Activated T-helper 9 cell treated with anti-CD3 and anti-CD28 coated beads, Interleukin-2, amount 50 U/mL, for 16 hours (primary cell): Measurements from ENCODE around the gene ADARB1.

Experiments used
- DNase-seq: peaks from one replicate; pipeline ENCODE4 v3.0.0-alpha.2; 2020; ENCODE audit warnings: low read depth

Gene ADARB1

DNA sequence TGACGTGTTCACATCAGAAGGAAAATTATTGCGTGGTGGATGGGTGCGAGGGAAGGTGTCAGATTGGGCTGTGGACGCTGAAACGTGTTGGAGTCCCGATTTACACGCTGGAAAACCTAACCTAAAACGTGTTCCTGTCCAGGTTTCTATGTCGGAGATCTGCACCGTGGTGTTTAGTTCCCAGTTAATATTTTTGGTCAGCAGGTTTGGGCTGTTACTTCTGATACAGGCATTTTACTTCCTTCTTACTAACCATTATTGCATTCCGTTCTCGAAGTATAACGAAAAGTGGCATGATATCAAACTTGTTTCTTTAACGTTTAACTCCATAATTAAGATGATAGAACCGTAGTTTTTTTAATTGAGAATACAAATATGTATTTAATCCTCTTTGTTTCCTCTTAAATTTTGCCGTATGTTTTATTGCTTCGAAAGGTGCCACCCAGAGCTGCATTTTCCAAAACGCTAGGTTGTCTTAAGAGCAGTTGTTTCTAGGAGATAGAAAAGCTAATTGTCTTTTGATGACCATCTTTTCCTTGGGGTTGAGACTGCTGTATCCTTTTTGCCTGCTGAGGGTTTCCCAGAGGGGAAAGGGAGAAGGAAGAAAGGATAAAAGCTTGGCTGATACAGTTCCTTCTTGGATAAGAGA lies 1.3 kb downstream of the ADARB1 start:
- no peak for DNase-seq

DNA sequence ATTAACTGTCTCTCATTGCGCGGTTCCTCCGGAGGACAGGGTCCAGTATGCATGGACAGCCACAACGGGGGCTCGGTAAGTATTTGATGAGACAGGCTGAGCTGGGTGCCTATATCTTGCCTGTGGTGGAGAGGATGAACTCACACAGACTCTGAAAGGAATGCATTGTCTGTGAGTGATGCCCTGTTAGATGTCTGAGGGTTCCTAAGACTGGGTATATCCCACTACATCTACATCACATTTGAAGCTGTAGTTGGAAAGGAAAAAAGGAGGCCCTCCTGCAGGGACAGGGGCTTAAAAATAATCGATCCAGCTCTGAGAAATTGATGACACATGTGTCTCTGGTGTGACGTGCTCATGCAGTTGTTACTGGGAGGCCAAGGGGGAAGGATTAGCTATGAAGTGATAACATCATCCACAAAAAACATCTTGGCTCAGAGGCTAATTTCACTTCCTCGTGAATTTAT lies 1.9 kb downstream of the ADARB1 start:
- DNase-seq = no peak

GRCh38 chr21:45078371-45078770 lies 4.0 kb downstream of the ADARB1 start:
- no peak for DNase-seq

DNA sequence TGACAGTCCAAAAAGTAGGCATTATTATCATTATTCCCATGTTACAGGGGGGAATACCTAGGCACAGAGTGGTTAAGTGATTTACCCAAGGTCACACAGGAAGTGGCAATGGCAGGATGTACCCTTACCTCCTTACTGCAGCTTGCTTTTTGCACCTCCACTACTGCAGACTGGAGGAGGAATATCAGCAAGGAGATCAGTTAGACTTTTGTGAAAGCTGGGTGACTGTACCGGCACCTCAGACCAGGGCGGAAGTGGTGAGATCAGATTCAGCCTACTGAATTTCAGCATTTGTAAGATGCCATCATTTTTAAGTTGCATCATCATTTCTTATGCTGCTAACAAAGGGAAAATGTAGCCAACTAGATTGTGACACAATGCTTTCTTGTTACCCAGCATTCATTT lies 4.5 kb downstream of the ADARB1 start:
- peak; percentile 61 for DNase-seq

DNA sequence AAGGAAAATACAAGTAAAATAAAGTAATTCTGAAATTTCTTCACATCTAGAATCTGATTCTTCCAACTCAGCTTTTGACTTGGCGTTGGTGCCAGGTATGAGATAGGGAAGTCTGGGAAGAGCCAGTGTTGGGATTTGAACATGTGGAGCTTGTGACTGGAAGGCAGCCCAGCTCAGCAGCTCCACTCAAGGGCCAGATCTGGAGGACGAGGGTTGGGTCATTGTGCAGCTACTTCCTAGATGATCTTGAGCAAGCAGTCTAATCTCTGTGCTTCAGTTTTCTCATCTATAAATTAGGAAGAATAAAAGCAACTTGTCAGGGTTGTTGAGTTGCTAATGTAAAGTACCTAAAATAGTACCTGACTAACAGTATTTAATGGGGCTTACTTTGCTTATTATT lies 5.0 kb downstream of the ADARB1 start:
- DNase-seq = no peak

DNA sequence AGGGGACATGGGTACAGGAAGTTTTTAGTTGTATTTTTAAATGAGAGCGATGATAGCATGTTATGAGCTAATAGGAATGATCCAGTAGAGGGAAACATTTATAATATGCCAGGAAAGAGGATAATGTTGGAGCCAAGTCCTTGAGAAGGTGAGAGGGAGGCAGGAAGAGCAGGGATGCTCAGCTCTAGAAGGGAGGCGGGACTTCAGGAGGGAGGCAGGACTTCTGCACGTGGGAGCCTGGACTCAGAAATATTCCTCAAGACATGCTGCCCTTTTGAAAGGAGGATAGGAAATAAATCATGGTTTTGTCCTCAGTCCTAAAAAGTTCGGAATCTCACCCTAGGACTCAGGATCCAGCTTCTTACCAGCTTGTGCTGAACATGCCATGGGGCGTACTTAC lies 5.9 kb downstream of the ADARB1 start:
- DNase-seq = no peak

DNA sequence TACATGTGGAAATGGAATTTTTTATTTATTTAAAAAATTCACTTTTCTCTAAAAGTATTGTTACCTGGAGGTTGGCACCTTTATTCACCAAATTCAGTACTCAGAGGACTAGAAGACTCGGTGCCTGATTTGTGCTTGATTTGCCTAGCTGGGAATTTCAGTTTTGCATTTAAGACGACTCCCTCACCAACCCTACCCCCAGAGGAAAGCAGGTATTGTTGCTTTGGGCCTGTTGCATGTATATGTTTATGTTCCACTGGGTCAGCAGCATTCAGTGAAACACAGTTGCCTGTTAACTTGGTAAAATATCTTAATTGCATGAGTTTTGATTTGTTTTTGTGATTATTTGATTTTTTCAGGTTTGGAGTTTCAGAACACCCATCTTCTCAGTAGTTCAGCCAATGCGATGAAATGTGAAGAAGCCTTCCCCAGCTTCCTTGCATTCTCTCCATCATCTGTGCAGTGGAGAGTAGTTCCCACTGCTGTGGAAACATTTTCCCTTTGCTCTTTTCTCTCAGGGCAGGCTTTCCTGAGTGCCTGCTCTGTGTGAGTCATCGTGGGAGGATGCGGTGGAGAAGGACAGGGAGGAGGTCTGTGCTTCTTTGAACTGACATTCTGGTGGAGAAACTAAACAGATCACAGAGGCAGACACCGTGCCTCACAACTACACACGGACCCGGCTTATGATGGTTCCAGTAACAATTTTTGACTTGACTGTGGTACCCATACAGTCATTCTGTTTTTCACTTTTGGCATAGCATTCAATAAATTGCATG lies 6.4 kb downstream of the ADARB1 start:
- DNase-seq = peak; percentile 19

GRCh38 chr21:45081636-45082035 lies 7.3 kb downstream of the ADARB1 start:
- DNase-seq = no peak

DNA sequence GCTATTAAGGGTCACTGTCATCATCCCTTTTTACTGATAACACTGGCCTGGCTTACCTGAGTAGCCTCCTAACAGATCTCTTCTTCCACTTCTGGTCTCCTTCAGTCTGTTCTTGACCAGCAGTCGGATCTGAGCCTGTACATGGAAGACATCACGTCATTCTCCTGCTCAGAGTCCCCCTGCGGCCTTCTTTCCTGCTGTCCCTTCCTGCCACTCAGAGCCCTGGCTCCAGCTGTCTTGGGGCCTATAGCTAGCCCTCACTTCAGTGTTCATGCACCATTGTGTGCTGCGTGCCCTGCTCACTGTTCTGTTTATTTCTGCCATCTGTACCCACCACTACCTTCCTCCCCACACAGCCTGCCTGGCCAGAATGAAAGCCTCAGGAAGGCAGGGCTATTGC lies 8.4 kb downstream of the ADARB1 start:
- no peak for DNase-seq

GRCh38 chr21:45084121-45084520 lies 9.7 kb downstream of the ADARB1 start:
- no peak for DNase-seq

- no peak for DNase-seq
Measured at GRCh38 chr21:45084881-45085536, 10.6 kb downstream of the ADARB1 start.

DNA sequence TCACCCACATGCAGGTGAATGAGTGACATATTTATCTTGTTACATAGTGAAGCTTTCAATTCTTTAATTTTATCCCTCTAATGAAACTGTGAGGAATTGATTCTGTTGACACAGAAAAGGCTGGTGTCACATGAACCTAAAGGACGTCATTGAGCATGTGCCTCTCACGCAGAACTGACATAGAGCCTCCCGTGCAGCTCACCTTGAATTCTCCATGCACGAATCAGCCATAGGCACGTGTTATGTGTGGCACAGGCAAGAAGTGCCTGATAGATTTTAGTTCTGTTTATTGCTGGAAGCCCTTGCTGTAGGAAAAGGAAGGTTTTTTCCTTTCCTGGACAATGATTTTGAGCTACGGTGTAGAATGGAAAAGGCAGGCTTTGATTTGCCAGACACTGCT lies 11.3 kb downstream of the ADARB1 start:
- no peak for DNase-seq

DNA sequence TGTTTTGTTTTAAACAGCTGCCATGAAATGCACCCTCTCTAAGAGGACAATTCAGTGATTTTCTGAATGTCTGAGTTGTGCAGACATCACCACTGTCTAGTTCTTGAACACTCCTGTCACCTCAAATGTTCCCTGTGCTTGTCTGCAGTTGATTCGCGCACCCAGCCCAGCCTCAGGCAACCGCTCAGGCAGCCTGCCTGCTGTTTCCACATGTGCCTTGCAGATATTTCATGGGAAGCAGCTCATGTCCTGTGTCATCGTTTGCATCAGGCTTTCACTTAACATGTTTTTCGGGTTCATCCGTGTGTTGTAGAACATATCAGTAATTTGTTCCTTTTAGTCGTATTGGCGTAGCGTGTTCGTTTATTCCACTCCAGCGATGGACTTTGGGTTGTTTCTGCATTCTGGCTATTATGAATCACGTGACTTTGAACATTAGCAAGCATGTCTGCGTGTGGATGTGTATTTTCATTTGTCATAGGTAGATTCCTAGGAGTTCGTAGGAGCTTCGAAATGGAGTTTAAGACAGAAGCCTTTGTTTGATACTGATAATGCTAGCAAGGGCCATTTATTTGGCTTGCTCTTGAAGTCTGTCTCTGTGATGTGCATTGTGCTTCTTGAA lies 12.1 kb downstream of the ADARB1 start:
- DNase-seq = no peak

DNA sequence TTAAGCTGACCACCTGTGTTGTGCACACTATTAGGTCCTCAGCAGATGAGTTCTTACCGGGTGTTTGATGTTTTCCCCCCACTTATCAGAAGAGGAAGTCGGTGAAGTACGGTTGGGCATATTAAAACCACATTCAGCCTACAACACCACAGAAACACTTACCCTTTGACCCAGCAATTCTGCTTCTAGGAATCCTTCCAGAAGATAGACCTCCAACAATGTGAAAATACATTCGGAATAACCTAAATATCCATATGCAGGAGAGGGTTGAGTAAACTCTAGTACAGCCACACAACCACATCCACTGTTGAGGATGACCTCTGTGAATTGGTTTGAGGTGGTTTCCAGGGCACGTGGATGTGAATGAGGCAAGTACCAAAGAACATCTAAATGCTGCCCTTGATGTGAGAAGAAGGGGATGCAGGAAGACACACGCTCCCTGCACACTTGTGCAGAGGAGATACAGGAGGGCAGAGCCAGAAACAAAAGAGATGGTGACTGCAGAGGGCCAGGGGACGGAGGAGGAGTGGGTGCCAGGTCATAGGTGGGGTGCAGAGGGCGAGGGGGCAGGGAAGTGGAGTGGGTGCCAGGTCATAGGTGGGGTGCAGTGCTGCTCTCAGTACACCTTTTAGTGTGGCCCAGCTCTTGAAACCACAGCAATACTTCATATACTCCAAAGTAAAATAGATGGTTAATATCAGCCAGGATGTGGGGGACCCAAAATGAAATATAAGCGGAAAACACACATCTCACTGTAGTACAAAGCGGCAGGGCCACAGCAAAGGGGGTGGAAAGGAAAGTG lies 12.8 kb downstream of the ADARB1 start:
- no peak for DNase-seq

DNA sequence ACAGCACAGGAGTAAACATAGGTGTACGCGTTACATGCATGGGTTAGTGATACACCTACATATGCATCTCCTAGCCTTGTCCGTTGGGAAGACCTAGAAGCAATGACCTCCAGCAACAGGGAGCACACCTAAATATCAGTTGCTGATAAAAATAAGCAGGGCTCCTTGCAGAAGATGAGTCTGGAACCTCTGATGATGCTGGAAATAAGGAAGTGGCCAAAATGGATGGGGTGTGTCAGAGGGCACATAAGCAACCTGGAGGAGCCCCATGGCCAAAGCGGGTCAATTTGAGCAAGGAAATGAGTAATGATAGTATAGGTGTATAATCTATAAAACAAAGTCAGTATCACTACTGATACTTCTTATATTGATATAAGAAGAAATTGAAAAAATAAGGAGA lies 13.7 kb downstream of the ADARB1 start:
- no peak for DNase-seq

DNA sequence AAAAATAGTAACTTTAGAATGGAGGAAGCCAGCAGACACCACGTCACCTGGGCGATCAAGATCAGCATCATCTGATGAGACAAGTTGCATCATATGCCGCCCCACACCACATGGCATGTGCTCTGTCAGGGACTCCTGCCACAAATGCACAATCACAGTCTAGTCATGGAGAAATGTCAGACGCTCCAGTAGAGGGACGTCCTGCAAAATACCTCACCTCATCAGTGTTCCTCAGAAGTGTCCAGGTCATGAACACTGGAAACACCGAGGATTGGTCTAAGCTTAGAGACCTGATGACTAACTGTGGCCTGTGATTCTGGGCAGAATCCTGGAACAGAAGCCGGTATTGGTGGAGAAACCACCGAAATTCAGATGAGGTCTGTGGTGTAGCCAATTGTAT lies 14.3 kb downstream of the ADARB1 start:
- DNase-seq = no peak

- no peak for DNase-seq
Measured at GRCh38 chr21:45089964-45090363, 15.6 kb downstream of the ADARB1 start.

GRCh38 chr21:45090966-45091365 lies 16.6 kb downstream of the ADARB1 start:
- no peak for DNase-seq

DNA sequence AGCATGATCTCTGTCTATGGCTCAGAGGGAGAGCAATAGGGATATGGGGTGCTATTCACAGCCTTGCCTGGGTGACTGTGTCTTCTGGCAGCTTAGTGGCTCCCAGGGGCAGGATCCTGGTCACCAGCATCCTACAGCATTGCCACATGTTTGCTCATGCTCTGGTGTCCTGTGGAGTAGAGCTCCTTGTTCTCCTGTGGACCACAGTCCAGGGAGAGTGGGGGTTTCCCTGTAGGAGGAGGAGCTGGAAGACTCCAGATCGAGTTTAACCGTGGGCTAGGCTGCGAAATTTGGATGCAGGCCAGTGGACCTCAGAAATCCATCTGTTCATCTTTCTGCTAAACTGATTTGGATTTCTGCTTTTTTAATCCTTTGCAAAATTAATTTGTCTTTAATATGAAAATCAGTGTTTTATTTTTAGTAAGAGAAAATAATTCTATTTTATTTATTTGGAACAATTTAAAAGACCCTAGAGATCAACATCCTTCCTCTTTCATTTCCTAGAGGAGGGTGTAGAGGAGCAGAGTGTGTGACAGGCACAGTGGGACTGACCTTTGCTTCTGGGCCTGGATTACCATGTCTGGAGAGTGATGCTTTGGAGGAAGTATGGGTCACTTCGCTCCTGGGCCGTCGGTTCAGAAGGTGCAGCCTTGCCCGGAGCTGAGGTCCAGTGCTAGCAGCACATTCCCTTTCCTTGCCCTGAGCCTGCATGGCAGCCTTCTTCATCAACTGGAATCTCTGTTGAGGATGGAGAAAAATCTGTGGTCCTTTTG lies 17.4 kb downstream of the ADARB1 start:
- DNase-seq = no peak

DNA sequence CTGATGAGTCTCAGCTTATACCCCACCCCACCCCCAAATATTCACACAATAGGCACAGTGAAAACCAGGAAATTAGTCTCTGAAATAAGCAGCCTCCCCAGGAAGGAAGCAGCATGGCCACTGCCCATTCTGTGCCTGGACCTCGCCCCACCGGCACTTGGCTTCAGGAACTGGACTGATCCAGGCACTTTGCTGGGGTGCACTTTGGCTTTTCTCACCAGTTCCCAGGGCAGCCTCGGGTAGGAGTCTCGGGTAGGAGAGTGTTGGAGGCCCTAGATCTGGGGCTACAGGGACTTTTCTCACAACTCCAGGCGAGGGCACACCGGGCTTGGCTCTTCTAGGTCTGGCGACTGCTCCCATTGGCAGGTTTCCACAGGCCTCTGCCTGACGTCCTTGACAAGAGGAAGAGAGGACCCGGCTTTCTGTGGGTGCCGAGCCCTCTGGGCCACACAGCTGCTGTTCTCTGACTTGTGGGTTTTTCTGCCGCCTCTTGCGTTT lies 18.7 kb downstream of the ADARB1 start:
- no peak for DNase-seq

DNA sequence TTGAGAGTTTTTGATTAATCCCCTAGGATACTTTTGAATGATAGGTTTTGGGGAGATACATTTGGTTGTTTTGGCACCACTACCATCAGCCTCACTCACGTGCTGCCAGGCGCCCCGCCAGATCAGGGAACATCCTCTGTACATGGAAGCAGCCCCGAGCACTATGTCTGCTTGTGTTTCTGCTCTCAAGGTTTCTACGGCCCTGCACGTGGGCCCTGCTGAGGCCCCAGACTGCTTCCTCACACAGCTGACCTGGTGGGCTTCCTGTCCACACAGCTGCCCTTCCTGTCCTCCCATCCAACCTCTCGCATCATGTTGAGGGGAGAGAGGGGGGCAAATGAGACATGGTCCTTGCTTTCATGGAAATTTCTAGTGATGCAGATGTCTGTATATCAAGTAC lies 20.0 kb downstream of the ADARB1 start:
- DNase-seq = no peak
